Activated CD4-positive, CD25-positive, alpha-beta regulatory T cell treated with anti-CD3 and anti-CD28 coated beads, Interleukin-2, amount 50 U/mL, for 24 hours (primary cell): ENCODE data around the gene ZRANB1.
A peak's percentile ranks its signal among the peaks of the same experiment; 100 is the strongest.
"Not testable (repeated sequence)": the region's sequence is repeated elsewhere in the genome, so short reads cannot be mapped to it uniquely, and the experiment has no call there.

ENCODE experiments used
- ATAC-seq, 2 donors: fragments of 150-1000 bp; cut with Tn5 transposase; one replicate each; pipeline ENCODE4 v1.10.0; 2021; ENCODE audit warnings: mild to moderate bottlenecking in 1 of 2, moderate library complexity in 1 of 2

Gene ZRANB1

DNA sequence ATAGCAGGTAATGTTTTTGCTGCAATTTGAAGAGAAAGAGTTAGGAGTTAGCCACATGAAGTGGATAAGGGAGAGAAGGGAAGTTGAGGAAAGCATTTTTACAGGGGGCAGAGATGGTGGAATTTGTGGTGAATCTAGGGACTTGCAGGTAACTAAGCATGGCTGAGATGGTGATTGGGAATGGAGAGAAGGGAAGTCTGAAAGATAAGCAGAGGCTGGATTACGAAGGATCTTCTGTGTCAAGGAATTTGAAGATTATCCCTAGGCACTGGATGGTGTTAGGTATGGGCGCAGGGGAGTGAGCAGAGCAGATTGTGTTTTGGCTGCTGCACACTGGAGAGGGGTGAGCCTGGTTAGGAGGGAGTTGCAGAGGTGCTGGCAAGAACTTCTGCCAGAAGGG, 25.3 kb downstream of the ZRANB1 start:
- ATAC-seq, result no peak

DNA sequence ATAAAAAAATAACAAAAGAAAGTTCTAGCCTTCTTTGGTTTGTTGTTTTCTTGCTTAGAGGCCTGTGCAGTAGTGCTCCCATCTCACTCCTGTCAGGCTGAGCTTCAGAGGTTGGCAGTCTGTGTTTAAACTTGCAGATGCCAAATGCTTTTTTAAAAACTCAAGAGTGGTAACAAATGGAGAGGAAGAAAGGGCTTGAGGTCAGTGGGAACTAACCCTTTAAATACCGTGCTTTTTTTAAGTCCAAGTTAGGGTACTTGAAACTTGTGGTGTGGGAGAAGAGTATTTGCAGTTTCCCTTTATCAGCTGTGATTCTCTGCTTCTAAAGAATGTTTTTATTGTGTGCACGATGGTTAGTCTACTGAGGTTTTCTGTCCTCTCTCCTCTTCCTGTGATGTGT, 29.4 kb downstream of the ZRANB1 start:
- no peak for ATAC-seq

DNA sequence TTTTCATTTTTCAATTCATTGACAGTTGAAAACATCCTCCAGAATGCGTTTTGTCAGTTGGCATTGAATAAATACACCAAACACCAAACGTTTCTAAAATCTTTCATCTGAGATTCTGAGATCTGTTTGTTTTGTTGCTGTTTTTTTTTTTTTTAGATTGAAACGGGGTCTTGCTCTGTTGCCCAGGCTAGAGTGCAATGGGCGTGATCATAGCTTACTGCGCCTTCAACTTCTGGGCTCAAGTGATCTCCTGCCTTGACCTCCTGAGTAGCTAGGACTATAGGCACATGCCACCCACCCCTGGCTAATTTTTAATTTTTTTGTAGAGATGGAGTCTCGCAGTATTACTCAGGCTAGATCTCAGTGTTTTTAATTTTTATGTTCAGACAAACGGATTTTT, 30.7 kb downstream of the ZRANB1 start:
- ATAC-seq, result no peak

DNA sequence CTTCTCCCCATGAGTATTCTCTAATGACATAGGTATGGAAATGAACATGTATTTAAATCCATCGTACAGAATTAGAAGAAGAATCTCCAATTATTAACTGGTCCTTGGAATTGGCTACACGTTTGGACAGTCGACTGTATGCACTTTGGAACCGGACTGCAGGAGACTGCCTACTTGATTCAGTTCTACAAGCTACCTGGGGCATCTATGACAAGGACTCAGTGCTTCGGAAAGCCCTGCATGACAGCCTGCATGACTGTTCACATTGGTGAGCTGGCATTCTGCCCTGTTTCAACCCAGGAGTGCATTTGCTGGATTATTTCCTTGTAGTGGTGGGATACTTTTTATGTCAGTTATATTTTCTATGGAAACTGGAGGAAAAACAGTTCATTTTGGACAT, 32.2 kb downstream of the ZRANB1 start:
- ATAC-seq, result no peak

DNA sequence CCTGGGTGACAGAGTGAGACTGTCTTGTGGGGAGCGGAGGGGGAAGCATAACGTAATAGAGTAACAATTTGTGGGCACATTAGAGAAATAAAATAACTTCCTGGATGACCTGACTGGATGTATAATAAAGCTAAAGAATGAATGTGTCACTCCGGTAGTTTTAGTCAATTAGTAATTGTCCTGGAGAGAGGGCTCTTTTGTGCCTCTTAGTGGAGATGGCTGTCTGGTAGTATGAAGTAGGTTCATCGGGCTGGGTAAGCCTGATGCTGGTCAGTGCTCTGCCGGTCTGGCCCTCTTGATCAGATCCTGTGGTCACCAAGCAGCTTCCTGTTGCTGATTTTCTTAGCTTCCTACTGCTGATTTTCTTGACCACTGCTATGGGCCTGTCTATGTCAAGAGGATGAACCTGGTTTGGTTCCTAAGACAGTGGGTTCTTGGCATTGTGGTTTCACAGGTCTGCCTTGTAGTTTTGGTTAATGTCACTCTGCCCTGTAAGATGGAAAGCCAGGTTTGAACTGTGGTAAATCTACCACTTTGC, 34.1 kb downstream of the ZRANB1 start:
- ATAC-seq, result peak in 1 of 2 donors; percentile 59

DNA sequence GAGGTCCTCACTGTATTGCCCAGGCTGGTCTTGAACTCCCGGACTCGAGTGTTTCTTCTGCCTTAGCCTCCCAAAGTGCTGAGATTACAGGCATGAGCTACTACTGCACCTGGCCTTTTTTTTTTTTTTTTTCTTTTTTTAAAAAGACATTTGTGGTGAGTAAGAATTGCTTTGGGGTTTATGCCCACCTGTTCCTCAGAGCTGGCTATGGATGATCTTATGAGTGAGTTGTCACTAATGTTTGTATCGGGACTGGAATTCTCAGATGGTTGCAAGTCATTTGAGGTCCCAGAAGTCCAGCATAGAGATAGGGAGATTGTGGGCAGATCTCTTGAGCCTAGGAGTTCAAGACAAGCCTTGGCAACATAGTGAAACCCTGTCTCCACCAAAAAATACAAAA, 35.2 kb downstream of the ZRANB1 start:
- ATAC-seq, result no peak

DNA sequence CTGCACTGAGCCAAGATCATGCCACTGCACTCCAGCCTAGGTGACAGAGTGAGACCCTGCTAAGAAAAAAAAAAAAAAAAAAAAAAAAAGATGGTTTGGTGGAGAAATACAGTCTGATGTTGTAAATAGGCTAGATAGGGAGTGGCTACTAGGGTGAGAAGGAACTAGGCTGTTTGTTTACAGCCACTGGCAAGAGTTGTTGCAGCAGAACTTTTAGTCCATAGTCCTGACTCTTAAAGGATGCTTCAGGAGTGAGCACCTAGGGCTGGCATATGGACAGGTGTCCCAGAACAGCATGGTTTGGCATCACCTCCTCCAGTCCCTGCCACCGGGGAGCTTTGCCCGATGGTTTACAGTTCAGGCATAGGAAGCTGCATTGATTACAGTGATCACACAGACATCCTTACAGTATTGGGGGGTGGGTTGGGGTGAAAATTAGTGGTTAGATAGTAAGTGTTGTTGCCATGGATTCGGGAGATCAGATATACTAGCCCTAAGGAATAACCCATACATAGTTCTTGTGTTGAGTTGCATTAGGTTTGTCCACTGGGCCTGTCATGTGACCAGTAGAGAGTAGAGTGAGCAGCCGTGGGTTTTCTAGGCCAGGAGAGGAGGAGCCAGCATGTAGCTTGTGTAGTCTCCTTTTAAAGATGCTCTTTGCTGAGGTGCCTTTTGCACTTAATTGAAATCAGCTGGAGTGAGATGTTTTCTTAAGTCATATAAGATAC, 35.9 kb downstream of the ZRANB1 start:
- ATAC-seq, result no peak

DNA sequence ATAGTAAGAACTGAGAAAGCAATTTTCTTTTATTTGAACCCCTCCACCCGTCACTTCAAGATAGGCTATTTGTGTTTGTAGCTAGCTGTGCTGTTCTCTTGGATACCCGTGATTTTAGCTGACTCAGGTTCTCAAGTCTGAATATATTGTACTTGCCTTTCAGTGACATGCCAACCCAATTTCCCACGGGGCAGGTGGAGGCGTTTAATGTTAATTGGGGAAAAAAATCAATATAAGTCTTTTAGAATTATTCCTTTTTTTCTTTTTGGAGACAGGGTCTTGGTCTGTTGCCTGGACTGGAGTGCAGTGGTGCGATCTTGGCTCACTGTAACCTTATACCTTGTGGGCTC, 36.4 kb downstream of the ZRANB1 start:
- ATAC-seq, result no peak

DNA sequence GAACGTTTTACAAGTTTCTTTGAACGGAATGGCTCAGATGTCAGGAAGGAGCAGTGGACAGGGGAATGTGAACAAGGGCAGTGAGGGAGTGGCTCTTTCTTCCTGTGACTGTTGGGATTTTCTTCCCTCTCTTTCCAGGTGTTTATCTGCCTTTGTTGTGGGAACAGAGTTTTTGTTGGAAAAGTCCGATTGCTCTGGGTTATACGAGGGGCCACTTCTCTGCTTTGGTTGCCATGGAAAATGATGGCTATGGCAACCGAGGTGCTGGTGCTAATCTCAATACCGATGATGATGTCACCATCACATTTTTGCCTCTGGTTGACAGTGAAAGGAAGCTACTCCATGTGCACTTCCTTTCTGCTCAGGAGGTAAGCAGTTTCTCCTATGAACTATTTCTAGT, 41.4 kb downstream of the ZRANB1 start:
- ATAC-seq, result no peak

DNA sequence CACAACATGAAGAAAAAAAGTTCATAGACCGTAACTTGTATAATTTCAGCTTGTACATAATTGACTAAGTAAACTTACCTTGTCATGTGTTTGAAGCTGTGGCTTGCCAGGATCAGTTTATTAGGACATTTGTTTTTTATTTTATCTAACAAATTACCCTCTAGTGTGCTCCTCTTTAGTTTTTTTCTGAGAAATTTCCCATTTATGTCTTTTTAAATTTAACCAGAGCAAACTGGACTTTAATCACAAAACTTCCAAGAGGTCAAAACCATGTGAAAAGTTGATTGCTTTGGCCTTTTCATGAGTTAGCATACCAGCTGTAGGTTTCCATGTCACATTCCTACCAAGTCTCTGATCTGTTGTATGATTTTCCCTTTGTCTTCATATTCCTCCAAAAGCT, 42.5 kb downstream of the ZRANB1 start:
- no peak for ATAC-seq

DNA sequence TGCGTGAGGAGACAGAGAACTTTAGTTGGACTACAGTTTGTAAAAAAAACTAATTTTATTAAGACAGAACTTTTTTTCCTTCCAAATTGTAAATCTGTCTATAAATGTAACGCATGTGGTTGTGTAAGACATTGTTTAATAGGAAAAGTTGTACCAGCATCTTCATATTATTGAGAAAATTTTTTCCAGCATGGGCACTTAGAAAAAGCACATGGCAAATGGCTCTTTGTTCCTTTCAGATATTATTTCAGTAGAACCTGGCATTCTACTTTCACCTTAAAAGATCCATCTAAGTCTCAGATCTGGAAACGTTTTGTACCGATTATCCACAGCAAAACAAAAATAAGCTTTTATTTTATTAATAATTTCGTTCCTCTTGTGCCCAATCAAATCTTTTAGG, 43.2 kb downstream of the ZRANB1 start:
- no peak for ATAC-seq

DNA sequence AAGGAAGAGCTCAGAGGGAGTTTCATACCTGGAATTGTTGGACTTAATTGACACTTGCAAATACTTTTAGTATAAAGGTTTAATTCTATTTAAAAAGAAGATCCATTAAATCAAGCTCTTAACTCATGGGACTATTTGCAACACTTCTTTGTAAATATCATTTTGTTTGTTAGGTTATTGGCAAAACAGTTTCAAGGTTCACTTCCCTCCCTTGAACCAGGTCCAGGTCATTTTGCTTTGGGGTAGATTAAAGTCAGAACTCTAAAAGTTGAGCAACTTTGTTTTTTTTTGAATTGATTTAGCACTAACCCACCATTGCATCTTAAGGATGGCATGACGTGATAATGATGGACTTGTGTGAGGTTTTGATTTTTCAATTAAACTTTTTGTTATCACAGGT, 45.9 kb downstream of the ZRANB1 start:
- ATAC-seq, result no peak

DNA sequence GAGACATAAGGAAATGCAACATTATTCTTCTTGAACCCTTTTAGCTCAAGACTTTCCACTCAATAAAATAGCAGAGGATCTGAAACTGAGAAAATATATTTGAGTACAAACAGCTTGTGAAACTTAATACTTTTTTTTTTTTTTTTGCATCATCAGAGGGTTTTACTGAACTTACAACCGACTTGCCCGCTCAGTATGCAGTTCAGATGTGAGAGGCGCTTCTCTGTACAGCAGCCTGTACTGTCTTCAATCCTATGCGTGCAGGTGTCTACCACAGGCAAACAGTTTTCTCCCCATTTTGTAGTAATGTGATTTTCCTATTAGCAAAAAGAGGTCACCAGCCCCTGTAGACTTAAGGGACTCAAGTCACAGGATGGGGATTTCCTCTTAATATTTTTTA, 46.8 kb downstream of the ZRANB1 start:
- ATAC-seq, result not testable (repeated sequence)

DNA sequence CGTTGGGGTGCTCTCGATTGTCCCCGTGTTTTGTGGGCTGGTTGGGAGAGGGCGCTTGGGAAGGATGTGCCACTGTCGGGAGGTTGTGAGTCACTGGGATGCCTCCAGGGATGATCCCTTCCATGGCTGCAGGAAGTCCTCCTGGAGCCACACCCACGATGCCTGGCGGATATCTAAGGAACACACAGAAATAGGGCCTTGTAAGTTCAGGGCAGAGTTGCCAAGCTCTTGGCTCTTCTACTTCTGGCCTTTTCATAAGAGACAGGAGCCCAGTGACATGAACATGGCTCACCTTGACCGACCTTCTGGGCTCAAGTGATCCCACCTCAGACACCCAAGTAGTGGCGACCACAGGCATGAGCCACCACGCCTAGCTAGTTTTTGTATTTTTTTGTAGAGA, 47.6 kb downstream of the ZRANB1 start:
- no peak for ATAC-seq

DNA sequence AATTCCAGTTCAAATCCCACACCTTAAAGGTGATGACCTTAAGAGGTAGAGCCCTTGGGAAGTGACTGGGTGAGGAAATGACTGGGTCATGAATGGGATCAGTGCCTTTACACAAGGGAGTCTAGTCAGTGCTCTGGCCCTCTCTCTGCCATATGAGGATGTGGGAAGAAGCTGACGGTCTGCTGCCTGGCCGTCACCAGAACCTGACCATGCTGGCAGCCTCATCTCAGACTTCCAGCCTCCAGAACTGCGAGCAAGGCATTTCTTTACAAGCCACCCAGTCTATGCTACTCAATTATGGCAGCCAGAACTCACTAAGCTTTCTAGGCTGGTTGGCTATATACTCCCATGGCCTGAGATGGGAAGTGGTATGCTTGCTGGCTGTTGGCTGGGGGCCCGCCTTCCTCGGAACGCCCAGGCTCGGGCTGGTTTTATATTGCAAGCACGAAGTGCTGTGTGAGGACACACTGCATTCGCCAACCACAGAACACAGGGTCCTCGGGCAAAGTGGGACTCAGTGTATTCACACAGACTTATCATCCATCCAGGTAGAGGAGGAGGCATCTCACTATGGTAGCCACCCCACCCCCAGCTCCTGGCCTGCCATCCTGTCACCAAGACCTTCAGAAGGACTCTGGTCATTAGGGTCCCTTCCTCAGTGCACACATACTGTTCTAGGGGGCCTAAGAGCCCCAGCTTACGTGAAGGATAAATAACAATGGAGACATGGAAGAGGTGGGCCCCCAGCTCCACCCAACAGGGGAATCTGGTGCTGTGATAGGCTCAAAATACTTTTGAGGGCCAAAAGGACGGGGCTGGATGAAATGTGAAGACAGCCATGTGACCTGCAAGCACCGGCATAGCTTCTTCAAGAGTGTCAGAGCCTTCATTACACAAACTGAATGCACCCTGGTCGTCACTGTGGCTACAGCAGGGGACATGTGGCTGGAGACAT, 49.0 kb downstream of the ZRANB1 start:
- no peak for ATAC-seq

DNA sequence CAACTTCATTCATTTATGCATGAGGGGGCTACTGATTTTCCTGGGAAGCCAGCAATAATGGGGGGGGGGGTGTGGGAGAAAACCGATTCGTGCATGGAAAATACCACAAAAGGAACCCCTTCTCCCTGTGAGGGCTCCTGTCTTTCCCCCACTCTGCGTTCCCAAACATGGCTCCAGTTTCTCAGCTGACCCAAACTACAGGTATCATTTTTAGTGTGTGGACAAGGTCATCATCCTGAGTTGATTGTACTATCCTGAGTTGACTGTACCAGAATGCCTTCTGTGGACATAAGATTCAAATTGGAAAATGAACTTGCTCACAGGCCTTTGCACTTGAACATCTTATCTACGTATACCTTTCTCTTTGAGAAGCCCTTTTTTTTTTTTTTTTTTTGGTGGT, 49.9 kb downstream of the ZRANB1 start:
- ATAC-seq, result no peak

DNA sequence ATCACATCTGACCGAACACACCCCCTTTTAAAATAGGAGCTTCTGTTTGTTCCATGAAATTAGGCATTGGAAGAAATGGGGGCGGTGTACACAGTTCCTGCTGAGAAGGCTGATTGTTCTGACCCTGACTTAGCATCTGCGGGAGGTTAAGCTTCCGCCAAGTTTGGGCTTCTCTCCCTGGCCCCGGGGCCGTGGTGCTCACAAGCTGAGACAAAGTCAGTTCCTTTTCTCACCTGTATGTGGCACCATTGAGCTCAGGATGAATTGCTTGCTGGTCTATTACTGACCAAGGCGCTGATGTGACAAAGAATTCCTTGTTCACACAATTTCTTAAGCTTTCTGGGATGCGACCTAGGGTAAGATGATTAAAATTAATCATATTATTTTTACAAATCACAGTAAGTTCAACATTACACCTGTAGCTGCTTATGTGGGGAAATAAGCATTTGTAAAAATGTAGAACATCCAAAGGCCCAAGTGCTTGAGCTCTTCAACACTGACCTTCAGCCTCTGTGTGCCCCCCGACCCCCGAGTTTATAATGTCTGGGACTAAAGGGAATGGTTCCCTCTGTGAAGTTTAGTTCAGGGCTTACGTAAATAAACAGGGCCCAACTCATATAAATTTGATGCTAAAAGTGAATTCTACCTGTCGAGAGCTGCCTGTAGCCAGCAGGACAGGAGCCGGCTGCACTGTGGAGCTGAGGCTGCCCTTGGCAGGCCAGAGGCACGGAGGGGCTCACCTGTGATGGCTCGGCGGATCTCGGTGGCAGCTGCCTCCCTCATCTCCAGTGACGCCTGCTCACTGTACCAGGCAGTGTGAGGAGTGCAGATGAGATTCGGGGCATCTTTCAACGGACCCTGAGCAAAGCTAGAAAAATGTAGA, 50.8 kb downstream of the ZRANB1 start:
- ATAC-seq, result no peak

DNA sequence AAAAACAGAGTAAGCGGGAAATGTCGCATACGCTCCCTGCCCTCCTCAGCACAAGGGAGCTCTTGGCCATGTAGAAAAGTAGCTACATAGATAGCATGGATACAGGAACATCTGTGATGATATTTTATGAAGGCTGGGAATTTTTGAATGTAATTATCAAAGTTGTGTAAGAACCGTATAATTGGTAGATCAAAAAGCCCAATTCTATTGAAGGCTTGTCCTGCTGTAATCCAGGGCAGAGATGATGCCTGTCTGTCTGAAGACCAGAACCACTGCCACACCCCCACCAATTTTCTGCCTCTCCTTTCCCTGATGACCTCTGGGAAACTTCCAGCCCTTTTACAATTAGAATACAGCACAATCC, 51.4 kb downstream of the ZRANB1 start:
- ATAC-seq, result no peak

DNA sequence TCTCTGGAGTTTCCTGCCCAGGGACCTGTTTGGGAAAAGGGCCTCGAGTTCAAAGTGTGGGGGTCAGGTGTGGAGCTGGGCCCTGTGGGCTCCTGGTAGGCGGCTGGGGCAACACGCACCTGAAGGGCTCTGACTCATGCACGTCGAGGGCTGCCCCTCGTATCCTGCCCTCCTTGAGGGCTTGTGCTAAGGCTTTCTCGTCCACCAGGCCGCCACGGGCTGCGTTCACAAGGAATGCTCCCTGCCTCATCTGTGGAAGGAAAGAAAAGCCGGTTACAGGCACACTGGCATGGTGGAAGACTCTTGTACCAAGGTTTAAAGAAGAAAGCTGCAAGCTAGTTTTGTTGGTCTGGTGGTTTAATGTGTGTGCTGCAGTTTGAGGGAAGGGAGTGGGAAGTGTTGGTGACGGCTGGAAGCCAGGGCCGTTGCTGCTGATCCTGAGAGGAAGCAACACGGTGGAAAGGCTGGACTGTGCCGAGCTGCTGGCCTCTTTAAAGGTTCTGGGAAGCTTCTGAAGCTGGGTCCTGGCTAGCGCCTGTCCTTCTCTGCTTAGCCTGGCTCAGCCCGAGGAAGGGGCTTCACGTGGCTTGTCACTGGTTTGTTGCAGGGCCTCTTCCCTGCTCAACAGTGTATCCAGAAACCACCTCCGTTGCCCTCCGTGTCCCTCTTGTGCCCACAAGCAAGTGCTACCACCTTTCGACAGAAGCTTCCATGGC, 52.0 kb downstream of the ZRANB1 start:
- no peak for ATAC-seq

DNA sequence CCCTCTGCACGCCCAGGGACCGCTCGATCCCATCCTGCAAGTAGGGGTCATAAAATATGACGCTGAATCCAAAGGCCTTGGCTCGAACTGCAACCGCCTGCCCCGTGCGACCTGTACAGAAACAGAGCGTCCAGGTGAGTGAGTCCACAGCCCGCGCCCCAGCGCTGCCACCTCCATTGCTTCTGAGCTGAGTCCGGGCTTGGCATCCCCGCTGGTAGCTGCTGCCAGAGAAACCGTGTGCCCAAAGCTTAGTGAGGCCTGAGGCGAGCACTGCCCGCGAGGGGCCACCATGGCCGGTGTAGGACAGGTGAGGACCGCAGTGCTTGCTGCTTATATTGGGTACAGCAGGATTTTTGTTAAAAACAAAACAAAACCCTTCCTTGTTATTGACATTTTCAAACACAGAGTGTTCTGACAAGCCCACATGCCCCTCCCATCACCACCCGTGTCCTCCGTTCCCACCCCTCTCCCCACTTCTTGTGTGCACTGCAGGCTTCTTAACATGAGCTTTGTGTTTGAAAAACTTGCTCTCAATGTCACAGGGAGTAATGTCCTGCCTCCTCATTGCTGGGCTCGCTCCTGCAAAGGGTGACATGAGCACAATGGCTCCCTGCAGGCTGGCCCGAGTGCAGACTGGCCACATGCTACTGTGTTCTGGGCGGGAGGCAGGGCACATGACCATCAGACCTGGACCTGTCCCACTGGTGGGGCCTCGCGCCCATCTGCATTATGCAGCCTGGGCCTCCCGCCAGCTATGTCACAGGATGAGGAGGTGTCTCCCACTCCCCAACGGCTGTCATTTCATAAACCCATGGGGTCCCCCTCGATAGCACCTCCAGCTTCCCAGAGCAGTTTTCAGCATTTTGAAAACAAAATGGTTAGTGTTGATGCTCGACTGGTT, 52.9 kb downstream of the ZRANB1 start:
- ATAC-seq, result no peak

DNA sequence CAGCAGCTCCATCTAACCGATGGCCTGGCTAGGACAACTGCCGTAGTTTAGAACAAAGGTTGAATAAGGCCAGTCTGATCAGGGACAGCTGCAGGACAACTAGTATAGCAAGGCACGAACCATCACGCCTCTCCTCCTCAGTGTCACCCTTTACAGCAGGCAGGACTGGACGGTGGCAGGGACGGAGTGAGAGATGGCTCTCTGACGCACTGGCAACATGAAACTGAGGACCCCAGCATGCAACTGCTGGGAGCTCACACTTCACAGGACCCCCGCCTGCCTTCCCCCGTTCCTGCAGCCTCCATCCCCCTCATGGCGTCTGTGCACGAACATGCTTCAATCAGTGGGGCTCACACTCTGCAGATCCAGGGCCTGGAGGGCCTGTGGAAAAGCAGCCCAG, 53.7 kb downstream of the ZRANB1 start:
- no peak for ATAC-seq
